PC-9 (cell line): Measurements from ENCODE around the gene LBX2. TPM values are rescaled to one million over a fixed set of nuclear protein-coding genes. Genes with fewer than 3 reads are reported as not detected.
A peak's percentile ranks its signal among the peaks of the same experiment; 100 is the strongest.

Experiments
- BruUV-seq: library from RNA; stranded (reverse); fragments of 400-500 nt; replicated peaks from 2 replicates; lab custom pipeline; 2021; lab: Mats Ljungman, UMichigan
- CTCF ChIA-PET: fragments of 300-600 bp; sonication (Branson Sonifier 250); formaldehyde crosslinking; loops from one replicate; lab custom pipeline; 2022; ENCODE audit warnings: antibody characterized with exemption; lab: Charles Lee
- POLR2A ChIA-PET: fragments of 300-600 bp; sonication (Branson Sonifier 250); formaldehyde crosslinking; loops from one replicate; lab custom pipeline; 2022; ENCODE audit warnings: antibody characterized with exemption; ENCODE audit not compliant: unreplicated experiment; lab: Charles Lee
- DNase-seq, 2 experiments: peaks; one replicate each; pipeline versions ENCODE4 v3.0.0 to v3.0.0-alpha.2; 2015 to 2022; ENCODE audit warnings: mixed read lengths in 1 of 2
- H2AFZ ChIP-seq: fragments of 200-600 bp; sonication (generic); 2 replicates; pipeline ENCODE4 v1.8.1; 2017; ENCODE audit warnings: antibody characterized with exemption
- H3F3A ChIP-seq: fragments of 200-600 bp; sonication (generic); 2 replicates; pipeline ENCODE4 v1.8.1; 2017; ENCODE audit warnings: antibody characterized with exemption, mild to moderate bottlenecking, low read depth; ENCODE audit not compliant: insufficient read depth
- H3K27ac ChIP-seq: fragments of 200-600 bp; sonication (generic); 2 replicates; pipeline ENCODE4 v1.6.1; 2016; ENCODE audit warnings: mixed run types
- H3K27me3 ChIP-seq: fragments of 200-600 bp; sonication (generic); 2 replicates; pipeline ENCODE4 v1.6.1; 2016; ENCODE audit warnings: low read depth, mixed run types; ENCODE audit not compliant: insufficient read depth
- H3K36me3 ChIP-seq: fragments of 200-600 bp; sonication (generic); 2 replicates; pipeline ENCODE4 v1.6.1; 2016; ENCODE audit warnings: low read depth, mixed run types
- H3K4me1 ChIP-seq: fragments of 200-600 bp; sonication (generic); replicated peaks from 2 replicates; pipeline ENCODE4 v1.6.1; 2016; ENCODE audit warnings: mixed run types; ENCODE audit not compliant: insufficient read depth
- H3K4me2 ChIP-seq: fragments of 200-600 bp; sonication (generic); 2 replicates; pipeline ENCODE4 v1.6.1; 2017; ENCODE audit warnings: mixed run types
- H3K4me3 ChIP-seq: fragments of 200-600 bp; sonication (generic); 2 replicates; pipeline ENCODE4 v1.6.1; 2016; ENCODE audit warnings: mixed run types
- H3K79me2 ChIP-seq: fragments of 200-600 bp; sonication (generic); 2 replicates; pipeline ENCODE4 v1.6.1; 2017; ENCODE audit warnings: low read depth, mixed run types
- H3K9me2 ChIP-seq: fragments of 200-600 bp; sonication (generic); 2 replicates; pipeline ENCODE4 v1.8.1; 2017; ENCODE audit warnings: mild to moderate bottlenecking; ENCODE audit not compliant: insufficient read depth
- H3K9me3 ChIP-seq: fragments of 200-600 bp; sonication (generic); 2 replicates; pipeline ENCODE4 v1.8.1; 2016; ENCODE audit warnings: low read depth; ENCODE audit not compliant: insufficient read depth
- H4K20me1 ChIP-seq: fragments of 200-600 bp; sonication (generic); 2 replicates; pipeline ENCODE4 v1.8.1; 2017; ENCODE audit not compliant: insufficient read depth
- CTCF ChIP-seq: fragments of 200-600 bp; sonication (generic); conservative IDR thresholded peaks from 2 replicates; pipeline ENCODE4 v1.6.1; 2017; ENCODE audit warnings: mixed run types, antibody characterized with exemption, mild to moderate bottlenecking, moderate library complexity
- EZH2 ChIP-seq: fragments of 200-600 bp; sonication (generic); IDR thresholded peaks from 2 replicates; pipeline ENCODE4 v1.8.0; 2017; ENCODE audit warnings: antibody characterized with exemption, low read depth
- intact Hi-C: fragments of 100-400 bp; cut with micrococcal nuclease; formaldehyde crosslinking; loops from one replicate; pipeline ENCODE4 v1.10.0; 2022; ENCODE audit not compliant: unreplicated experiment
- total RNA-seq: library from RNA; stranded (reverse); gene quantifications from 2 replicates; pipeline ENCODE4 v1.2.3, GENCODE V29; 2021

LBX2 gene
- total RNA-seq, 1 experiment from 2014 or later, result 0.76 TPM

- Histone ChIP-seq H3F3A (peaks cover 20% of the 10 kb centered on the region; the same call in 1 of the 2 replicates), H3K36me3 (peaks cover 12% of the 10 kb centered on the region), H3K27ac (no peak overlapping the region), H3K9me3 (no peaks in the 10 kb centered on the region), H3K4me1 (peaks cover 13% of the 10 kb centered on the region), H4K20me1 (no peaks in the 10 kb centered on the region), H3K4me3 (peak overlapping the region; percentile 92), H3K79me2 (peaks cover 37% of the 10 kb centered on the region), H3K9me2 (no peaks in the 10 kb centered on the region), H2AFZ (peak overlapping the region; percentile 94; the same call in 1 of the 2 replicates), H3K27me3 (no peaks in the 10 kb centered on the region), H3K4me2 (peak overlapping the region; percentile 89)
- intact Hi-C loops, result loop anchor here (5.0 to 10.0 kb wide), 2 partner anchors 66 to 173 kb away; partner anchors contain the start of gene SEMA4F
- POLR2A ChIA-PET, result interaction anchor here (0.5 to 0.7 kb wide), 3 partner anchors 51 to 189 kb away, joined by 3 to 6 read pairs (median 4); no protein-coding TSS in a partner anchor
- no peak for DNase-seq
- BruUV-seq, result no TSS peak
- CTCF ChIA-PET, result no interaction called here
- TF ChIP-seq CTCF (no peak), EZH2 (no peak)
Measured at GRCh38 chr2:74481431-74481830, 18.0 kb downstream of the LBX2 start.

GRCh38 chr2:74474899-74475298 lies 24.5 kb downstream of the LBX2 start:
- no peaks in the 10 kb centered on the region for H4K20me1 ChIP-seq
- peaks cover 66% of the 10 kb centered on the region for H3F3A ChIP-seq
- no peak overlapping the region for H3K27ac ChIP-seq
- BruUV-seq, result no TSS peak
- H3K36me3 ChIP-seq, result peaks cover 4% of the 10 kb centered on the region
- no peak for TF ChIP-seq EZH2
- TF ChIP-seq CTCF, result peak; percentile 49; the same call in 1 of the 2 replicates
- H3K4me2 ChIP-seq, result no peak overlapping the region
- intact Hi-C loops, result no loop called here
- H2AFZ ChIP-seq, result no peak overlapping the region
- H3K4me3 ChIP-seq, result no peak overlapping the region
- CTCF ChIA-PET, result no interaction called here
- no peak for DNase-seq
- POLR2A ChIA-PET, result no interaction called here
- no peaks in the 10 kb centered on the region for H3K27me3 ChIP-seq
- no peaks in the 10 kb centered on the region for H3K9me3 ChIP-seq
- peaks cover 4% of the 10 kb centered on the region; the same call in 1 of the 2 replicates for H3K79me2 ChIP-seq
- H3K9me2 ChIP-seq, result no peaks in the 10 kb centered on the region
- H3K4me1 ChIP-seq, result peaks cover 9% of the 10 kb centered on the region

GRCh38 chr2:74474481-74474880 lies 24.9 kb downstream of the LBX2 start:
- CTCF ChIA-PET, result no interaction called here
- intact Hi-C loops, result no loop called here
- Histone ChIP-seq H3K36me3 (peaks cover under 1% of the 10 kb centered on the region; the same call in 1 of the 2 replicates), H3K9me3 (no peaks in the 10 kb centered on the region), H3K27ac (no peak overlapping the region), H3K4me2 (no peak overlapping the region), H2AFZ (no peak overlapping the region), H3K4me1 (peaks cover 9% of the 10 kb centered on the region), H3F3A (peaks cover 66% of the 10 kb centered on the region), H3K4me3 (no peak overlapping the region), H3K9me2 (no peaks in the 10 kb centered on the region), H4K20me1 (no peaks in the 10 kb centered on the region), H3K27me3 (no peaks in the 10 kb centered on the region), H3K79me2 (0 out of 2 replicates have a peak, but pooled peaks cover 3% of the 10 kb centered on the region)
- TF ChIP-seq CTCF (no peak), EZH2 (no peak)
- no TSS peak for BruUV-seq
- no peak for DNase-seq
- POLR2A ChIA-PET, result no interaction called here
